ENCODE data around the gene ADAMTSL1.

DNA sequence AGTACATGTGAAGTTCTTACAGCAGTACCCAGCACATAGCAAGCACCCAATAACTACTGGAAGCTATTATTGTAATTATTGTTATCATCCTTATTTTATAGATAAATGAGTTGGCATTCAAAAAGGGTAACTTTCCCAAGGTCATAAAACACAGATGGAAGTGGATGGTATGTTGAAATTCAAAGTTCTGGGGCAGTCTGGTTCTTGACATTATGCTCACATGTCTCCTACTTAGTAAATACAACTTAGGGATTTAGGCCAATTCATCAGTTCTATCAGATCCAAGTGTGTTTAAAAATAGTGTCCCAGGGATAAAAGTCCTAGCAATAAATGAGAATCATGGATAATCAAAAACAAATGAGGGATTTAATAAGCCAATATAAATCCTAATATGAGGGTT, 265.2 kb downstream of the ADAMTSL1 start:
- TF ChIP-seq, protein P1, sequence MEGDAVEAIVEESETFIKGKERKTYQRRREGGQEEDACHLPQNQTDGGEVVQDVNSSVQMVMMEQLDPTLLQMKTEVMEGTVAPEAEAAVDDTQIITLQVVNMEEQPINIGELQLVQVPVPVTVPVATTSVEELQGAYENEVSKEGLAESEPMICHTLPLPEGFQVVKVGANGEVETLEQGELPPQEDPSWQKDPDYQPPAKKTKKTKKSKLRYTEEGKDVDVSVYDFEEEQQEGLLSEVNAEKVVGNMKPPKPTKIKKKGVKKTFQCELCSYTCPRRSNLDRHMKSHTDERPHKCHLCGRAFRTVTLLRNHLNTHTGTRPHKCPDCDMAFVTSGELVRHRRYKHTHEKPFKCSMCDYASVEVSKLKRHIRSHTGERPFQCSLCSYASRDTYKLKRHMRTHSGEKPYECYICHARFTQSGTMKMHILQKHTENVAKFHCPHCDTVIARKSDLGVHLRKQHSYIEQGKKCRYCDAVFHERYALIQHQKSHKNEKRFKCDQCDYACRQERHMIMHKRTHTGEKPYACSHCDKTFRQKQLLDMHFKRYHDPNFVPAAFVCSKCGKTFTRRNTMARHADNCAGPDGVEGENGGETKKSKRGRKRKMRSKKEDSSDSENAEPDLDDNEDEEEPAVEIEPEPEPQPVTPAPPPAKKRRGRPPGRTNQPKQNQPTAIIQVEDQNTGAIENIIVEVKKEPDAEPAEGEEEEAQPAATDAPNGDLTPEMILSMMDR (IDR thresholded peaks at IDR 0.05), result no peak
- TF ChIP-seq POLR2AphosphoS5 (IDR thresholded peaks at IDR 0.05), result no peak
